Ishikawa (cell line): Measurements from ENCODE around the gene ULK4.

Source experiments
- CEBPB ChIP-seq: IDR thresholded peaks from 2 replicates; pipeline ENCODE4 v1.6.1; 2012
- CREB1 ChIP-seq: IDR thresholded peaks from 2 replicates; pipeline ENCODE4 v1.6.1; 2012; ENCODE audit warnings: low read depth
- EGR1 ChIP-seq: IDR thresholded peaks from 2 replicates; pipeline ENCODE4 v1.6.1; 2012
- EP300 ChIP-seq: IDR thresholded peaks from 2 replicates; pipeline ENCODE4 v1.6.1; 2012; ENCODE audit warnings: borderline replicate concordance
- FOXM1 ChIP-seq: IDR thresholded peaks from 2 replicates; pipeline ENCODE4 v1.6.1; 2012; ENCODE audit warnings: low read depth, borderline replicate concordance
- NFIC ChIP-seq: IDR thresholded peaks from 2 replicates; pipeline ENCODE4 v1.6.1; 2012
- RAD21 ChIP-seq: IDR thresholded peaks from 2 replicates; pipeline ENCODE4 v1.6.1; 2012; ENCODE audit warnings: low read depth
- TAF1 ChIP-seq: IDR thresholded peaks from 2 replicates; pipeline ENCODE4 v1.6.1; 2012; ENCODE audit warnings: low read depth, mild to moderate bottlenecking
- TCF12 ChIP-seq: IDR thresholded peaks from 2 replicates; pipeline ENCODE4 v1.6.1; 2012; ENCODE audit warnings: low read depth
- TEAD4 ChIP-seq: IDR thresholded peaks from 2 replicates; pipeline ENCODE4 v1.6.1; 2012
- YY1 ChIP-seq: IDR thresholded peaks from 2 replicates; pipeline ENCODE4 v1.6.1; 2012; ENCODE audit warnings: low read depth
- ZBTB7A ChIP-seq: IDR thresholded peaks from 2 replicates; pipeline ENCODE4 v1.6.1; 2012; ENCODE audit warnings: low read depth
- TF ChIP-seq, protein P1 (sequence below): IDR thresholded peaks from 2 replicates; pipeline ENCODE4 v1.6.1; 2012; ENCODE audit warnings: low read depth, mild to moderate bottlenecking
- TF ChIP-seq, protein P2 (sequence below): IDR thresholded peaks from 2 replicates; pipeline ENCODE4 v1.6.1; 2012
- TF ChIP-seq, protein P3 (sequence below): IDR thresholded peaks from 2 replicates; pipeline ENCODE4 v1.6.1; 2012

ULK4 gene

DNA sequence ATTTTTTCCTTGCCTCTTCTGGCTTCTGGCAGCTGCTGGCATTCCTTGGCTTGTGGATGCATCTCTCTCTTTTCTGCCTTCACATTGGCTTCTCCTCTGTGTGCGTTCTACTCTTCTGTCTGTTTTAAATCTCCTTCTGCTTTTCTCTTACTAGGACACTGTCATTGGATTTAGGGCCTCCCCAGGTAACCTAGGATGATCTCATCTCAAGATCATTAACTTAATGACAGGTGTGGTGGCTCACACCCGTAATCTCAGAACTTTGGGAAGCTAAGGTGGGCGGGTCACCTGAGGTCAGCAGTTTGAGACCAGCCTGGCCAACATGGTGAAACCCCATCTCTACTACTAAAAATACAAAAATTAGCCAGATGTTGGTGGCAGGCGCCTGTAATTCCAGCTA lies 40.9 kb upstream of the ULK4 start:
- TF ChIP-seq TAF1: no peak
- no peak for TF ChIP-seq FOXM1
- TF ChIP-seq NFIC: no peak
- TF ChIP-seq, protein P1, sequence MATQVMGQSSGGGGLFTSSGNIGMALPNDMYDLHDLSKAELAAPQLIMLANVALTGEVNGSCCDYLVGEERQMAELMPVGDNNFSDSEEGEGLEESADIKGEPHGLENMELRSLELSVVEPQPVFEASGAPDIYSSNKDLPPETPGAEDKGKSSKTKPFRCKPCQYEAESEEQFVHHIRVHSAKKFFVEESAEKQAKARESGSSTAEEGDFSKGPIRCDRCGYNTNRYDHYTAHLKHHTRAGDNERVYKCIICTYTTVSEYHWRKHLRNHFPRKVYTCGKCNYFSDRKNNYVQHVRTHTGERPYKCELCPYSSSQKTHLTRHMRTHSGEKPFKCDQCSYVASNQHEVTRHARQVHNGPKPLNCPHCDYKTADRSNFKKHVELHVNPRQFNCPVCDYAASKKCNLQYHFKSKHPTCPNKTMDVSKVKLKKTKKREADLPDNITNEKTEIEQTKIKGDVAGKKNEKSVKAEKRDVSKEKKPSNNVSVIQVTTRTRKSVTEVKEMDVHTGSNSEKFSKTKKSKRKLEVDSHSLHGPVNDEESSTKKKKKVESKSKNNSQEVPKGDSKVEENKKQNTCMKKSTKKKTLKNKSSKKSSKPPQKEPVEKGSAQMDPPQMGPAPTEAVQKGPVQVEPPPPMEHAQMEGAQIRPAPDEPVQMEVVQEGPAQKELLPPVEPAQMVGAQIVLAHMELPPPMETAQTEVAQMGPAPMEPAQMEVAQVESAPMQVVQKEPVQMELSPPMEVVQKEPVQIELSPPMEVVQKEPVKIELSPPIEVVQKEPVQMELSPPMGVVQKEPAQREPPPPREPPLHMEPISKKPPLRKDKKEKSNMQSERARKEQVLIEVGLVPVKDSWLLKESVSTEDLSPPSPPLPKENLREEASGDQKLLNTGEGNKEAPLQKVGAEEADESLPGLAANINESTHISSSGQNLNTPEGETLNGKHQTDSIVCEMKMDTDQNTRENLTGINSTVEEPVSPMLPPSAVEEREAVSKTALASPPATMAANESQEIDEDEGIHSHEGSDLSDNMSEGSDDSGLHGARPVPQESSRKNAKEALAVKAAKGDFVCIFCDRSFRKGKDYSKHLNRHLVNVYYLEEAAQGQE: no peak
- no peak for TF ChIP-seq EGR1
- no peak for TF ChIP-seq RAD21
- TF ChIP-seq YY1: no peak
- no peak for TF ChIP-seq TCF12
- TF ChIP-seq, protein P2, sequence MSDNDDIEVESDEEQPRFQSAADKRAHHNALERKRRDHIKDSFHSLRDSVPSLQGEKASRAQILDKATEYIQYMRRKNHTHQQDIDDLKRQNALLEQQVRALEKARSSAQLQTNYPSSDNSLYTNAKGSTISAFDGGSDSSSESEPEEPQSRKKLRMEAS: no peak
- no peak for TF ChIP-seq ZBTB7A
- no peak for TF ChIP-seq EP300
- TF ChIP-seq, protein P3, sequence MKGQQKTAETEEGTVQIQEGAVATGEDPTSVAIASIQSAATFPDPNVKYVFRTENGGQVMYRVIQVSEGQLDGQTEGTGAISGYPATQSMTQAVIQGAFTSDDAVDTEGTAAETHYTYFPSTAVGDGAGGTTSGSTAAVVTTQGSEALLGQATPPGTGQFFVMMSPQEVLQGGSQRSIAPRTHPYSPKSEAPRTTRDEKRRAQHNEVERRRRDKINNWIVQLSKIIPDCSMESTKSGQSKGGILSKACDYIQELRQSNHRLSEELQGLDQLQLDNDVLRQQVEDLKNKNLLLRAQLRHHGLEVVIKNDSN: no peak
- no peak for TF ChIP-seq CREB1
- TF ChIP-seq TEAD4: no peak

DNA sequence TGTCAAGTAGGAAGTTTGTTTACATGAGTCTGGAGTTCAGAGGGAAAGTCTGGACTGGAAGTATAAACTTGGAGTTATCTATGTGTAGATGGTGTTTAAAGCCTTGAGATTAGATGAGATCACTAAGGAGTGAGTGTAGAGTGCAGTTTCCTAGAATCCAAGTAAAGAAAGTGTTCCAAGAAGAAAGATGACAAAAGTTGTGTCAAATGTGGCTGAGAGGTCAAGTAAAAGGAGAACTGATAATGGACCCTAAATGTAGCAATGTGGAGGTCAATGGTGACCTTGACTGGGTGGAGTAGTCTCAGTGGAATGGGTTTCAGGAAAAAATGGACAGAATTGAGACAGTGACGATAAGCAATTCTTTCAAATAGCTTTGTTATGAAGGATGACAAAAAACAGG lies 39.9 kb upstream of the ULK4 start:
- TF ChIP-seq EP300 (no peak), TAF1 (no peak), YY1 (no peak), CEBPB (no peak), CREB1 (no peak), TCF12 (no peak)
- TF ChIP-seq, protein P1: no peak
- TF ChIP-seq, protein P2: no peak

DNA sequence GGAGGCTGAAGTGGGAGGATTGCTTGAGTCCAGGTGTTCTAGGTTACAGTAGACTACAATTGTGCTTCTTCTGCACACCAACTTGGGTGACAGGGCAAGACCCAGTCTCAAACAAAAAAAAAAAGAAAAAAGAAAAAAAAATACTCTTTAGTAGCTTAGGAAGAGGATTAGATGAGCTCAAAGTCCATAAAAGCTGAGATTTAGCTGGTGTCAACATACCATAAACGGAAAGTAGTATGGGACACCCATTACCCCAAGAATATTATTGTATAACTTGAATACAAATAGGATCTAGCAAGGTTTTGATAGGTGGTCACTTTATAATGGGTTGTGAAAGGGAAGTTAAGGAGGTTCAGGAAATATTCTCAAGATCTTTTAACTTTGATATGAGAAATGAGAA lies 38.0 kb upstream of the ULK4 start:
- TF ChIP-seq TEAD4: no peak
- TF ChIP-seq, protein P2: no peak
- TF ChIP-seq ZBTB7A: no peak
- TF ChIP-seq, protein P3: no peak
- no peak for TF ChIP-seq TAF1
- TF ChIP-seq NFIC: no peak
- TF ChIP-seq FOXM1: no peak
- TF ChIP-seq YY1: no peak
- no peak for TF ChIP-seq EP300
- TF ChIP-seq EGR1: no peak
- no peak for TF ChIP-seq CEBPB
- no peak for TF ChIP-seq CREB1
- TF ChIP-seq, protein P1: no peak
- no peak for TF ChIP-seq RAD21
- TF ChIP-seq TCF12: no peak

DNA sequence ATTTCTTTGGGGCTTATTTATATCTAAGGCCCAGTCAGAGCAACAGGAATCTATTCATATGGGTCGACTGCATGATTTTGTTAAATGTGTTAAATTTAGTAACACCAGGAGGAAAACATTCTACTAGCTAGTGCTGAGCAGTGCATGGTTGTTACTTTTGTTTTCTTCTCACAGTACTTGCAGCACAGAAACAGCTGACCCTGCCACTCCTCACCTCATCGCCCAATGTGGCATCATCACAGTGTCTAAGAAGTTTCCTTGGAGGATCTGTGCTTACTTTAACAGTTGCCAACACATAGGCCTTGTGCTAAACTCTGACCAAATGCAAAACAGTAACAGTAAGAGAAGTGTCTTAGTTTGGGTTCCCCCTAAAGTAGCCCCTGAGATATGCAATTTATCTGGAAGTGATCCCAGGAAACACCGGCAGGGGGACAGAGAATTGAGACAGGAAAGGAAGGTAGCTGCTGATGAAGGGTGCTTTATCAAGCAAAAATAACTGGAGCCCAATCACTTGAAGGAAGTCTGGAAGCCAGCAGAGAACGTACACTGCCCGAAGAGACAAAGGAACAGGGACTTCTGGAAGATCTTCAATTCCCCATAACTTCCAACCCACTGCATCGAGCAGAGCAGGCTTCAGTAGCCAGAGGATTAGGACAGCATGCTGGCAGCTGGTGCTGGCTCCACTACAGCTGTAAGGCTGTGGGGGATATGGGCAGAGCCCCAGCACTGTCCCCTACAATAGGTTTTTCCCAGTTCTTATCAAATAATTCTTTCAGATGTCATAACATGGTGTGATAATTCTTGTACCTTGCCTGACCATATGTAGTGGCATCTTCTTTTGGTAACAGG lies 36.0 kb upstream of the ULK4 start:
- TF ChIP-seq CREB1: no peak
- no peak for TF ChIP-seq YY1
- TF ChIP-seq, protein P2: no peak
- no peak for TF ChIP-seq CEBPB
- no peak for TF ChIP-seq TEAD4
